B cell (primary cell): ENCODE results near the gene ELK4.

Experiments
- EZH2 ChIP-seq: IDR thresholded peaks from 2 replicates; pipeline ENCODE4 v1.6.1; 2012; ENCODE audit warnings: borderline replicate concordance, low read depth, mild to moderate bottlenecking, moderate library complexity, low read length; ENCODE audit not compliant: insufficient read depth, poor library complexity, severe bottlenecking
- TF ChIP-seq, protein P1 (sequence below): fragments of 200-600 bp; IDR thresholded peaks from one replicate; pipeline ENCODE4 v1.8.0; 2022; ENCODE audit warnings: antibody characterized with exemption, mild to moderate bottlenecking

DNA sequence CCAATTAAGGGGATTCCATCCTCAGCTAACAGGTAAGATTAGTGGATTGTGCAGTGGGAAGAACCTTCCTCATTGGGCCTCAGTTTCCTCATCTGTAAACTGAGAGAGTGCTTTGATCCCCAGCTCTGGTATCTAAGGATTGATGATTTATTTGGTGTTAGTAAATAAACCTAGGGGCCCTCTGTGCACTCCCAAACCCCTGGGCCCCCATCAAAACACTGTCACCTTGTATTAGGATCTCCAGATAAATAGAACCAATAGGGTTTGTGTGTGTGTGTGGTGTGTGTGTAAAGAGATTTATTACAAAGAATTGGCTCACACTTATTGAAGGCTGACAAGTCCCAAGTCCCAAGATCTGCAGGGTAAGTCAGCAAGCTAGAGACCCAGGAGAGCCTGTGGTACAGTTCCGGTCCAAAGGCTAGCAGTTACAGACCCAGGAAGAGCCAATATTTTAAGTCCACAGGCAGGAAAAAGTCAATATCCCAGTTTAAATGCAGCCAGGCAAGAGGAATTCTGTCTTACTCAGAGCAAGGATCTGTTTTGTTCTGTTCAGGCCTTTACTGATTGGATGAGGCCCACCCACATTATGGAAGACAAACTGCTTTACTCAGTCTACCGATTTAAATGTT lies 11.0 kb upstream of the ELK4 start:
- TF ChIP-seq, protein P1, sequence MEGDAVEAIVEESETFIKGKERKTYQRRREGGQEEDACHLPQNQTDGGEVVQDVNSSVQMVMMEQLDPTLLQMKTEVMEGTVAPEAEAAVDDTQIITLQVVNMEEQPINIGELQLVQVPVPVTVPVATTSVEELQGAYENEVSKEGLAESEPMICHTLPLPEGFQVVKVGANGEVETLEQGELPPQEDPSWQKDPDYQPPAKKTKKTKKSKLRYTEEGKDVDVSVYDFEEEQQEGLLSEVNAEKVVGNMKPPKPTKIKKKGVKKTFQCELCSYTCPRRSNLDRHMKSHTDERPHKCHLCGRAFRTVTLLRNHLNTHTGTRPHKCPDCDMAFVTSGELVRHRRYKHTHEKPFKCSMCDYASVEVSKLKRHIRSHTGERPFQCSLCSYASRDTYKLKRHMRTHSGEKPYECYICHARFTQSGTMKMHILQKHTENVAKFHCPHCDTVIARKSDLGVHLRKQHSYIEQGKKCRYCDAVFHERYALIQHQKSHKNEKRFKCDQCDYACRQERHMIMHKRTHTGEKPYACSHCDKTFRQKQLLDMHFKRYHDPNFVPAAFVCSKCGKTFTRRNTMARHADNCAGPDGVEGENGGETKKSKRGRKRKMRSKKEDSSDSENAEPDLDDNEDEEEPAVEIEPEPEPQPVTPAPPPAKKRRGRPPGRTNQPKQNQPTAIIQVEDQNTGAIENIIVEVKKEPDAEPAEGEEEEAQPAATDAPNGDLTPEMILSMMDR = no peak
- TF ChIP-seq EZH2 = no peak
